Memory B cell (primary cell): ENCODE measurements around the gene AKAP12.
A peak's percentile ranks its signal among the peaks of the same experiment; 100 is the strongest.

Source experiments
- ATAC-seq: fragments of 150-1000 bp; cut with Tn5 transposase; 2 replicates; pipeline ENCODE4 v1.10.0; 2021; ENCODE audit warnings: low read depth, mild to moderate bottlenecking, moderate library complexity
- DNase-seq, 2 donors: peaks; one replicate each; pipeline ENCODE4 v3.0.0; 2022; ENCODE audit warnings: low spot score in 2 of 2
- H3K27ac Mint-ChIP-seq: one replicate; pipeline ENCODE4 v1.8.0; 2022; ENCODE audit warnings: mild to moderate bottlenecking, moderate library complexity, mixed read lengths
- H3K27me3 Mint-ChIP-seq: one replicate; pipeline ENCODE4 v1.8.0; 2022; ENCODE audit warnings: mixed read lengths
- H3K36me3 Mint-ChIP-seq: one replicate; pipeline ENCODE4 v1.8.0; 2022; ENCODE audit warnings: mild to moderate bottlenecking, mixed read lengths
- H3K4me1 Mint-ChIP-seq: one replicate; pipeline ENCODE4 v1.8.0; 2022; ENCODE audit warnings: mixed read lengths
- H3K4me3 Mint-ChIP-seq: one replicate; pipeline ENCODE4 v1.8.0; 2022; ENCODE audit warnings: mild to moderate bottlenecking, moderate library complexity, mixed read lengths
- H3K9me3 Mint-ChIP-seq: one replicate; pipeline ENCODE4 v1.8.0; 2022; ENCODE audit warnings: mixed read lengths

Gene AKAP12

GRCh38 chr6:151280859-151281258 is 41.1 kb downstream of the AKAP12 start:
- no peak for DNase-seq
- Mint-ChIP-seq H3K9me3 (no peaks in the 10 kb centered on the region), H3K36me3 (no peaks in the 10 kb centered on the region), H3K27me3 (peaks cover 5% of the 10 kb centered on the region), H3K4me3 (no peak overlapping the region), H3K4me1 (peaks cover 9% of the 10 kb centered on the region), H3K27ac (no peak overlapping the region)
- ATAC-seq: no peak

GRCh38 chr6:151284012-151284411 is 44.2 kb downstream of the AKAP12 start:
- Mint-ChIP-seq H3K4me1 (peaks cover 9% of the 10 kb centered on the region), H3K9me3 (no peaks in the 10 kb centered on the region), H3K36me3 (no peaks in the 10 kb centered on the region), H3K27ac (no peak overlapping the region), H3K27me3 (peaks cover 5% of the 10 kb centered on the region), H3K4me3 (peak overlapping the region; percentile 86)
- DNase-seq (no peak), ATAC-seq (peak; percentile 48)

GRCh38 chr6:151284548-151285017 is 44.8 kb downstream of the AKAP12 start:
- Mint-ChIP-seq H3K27me3 (peaks cover 5% of the 10 kb centered on the region), H3K4me1 (peaks cover 9% of the 10 kb centered on the region), H3K9me3 (no peaks in the 10 kb centered on the region), H3K27ac (peak overlapping the region; percentile 82), H3K36me3 (no peaks in the 10 kb centered on the region), H3K4me3 (peak overlapping the region; percentile 86)
- ATAC-seq (peak; percentile 44), DNase-seq (no peak)

- H3K4me1 Mint-ChIP-seq: peaks cover 11% of the 10 kb centered on the region
- H3K27ac Mint-ChIP-seq: no peak overlapping the region
- H3K4me3 Mint-ChIP-seq: peak overlapping the region; percentile 86
- ATAC-seq: no peak
- no peaks in the 10 kb centered on the region for H3K9me3 Mint-ChIP-seq
- H3K27me3 Mint-ChIP-seq: peaks cover 5% of the 10 kb centered on the region
- H3K36me3 Mint-ChIP-seq: no peaks in the 10 kb centered on the region
- DNase-seq: no peak
Measured at GRCh38 chr6:151285122-151285521, 45.4 kb downstream of the AKAP12 start.

- DNase-seq: no peak
- Mint-ChIP-seq H3K36me3 (no peaks in the 10 kb centered on the region), H3K4me3 (no peak overlapping the region), H3K4me1 (peaks cover 11% of the 10 kb centered on the region), H3K9me3 (no peaks in the 10 kb centered on the region), H3K27ac (no peak overlapping the region), H3K27me3 (peaks cover 7% of the 10 kb centered on the region)
- no peak for ATAC-seq
Measured at GRCh38 chr6:151286214-151286613, 46.4 kb downstream of the AKAP12 start.

GRCh38 chr6:151288712-151289398 is 49.1 kb downstream of the AKAP12 start:
- DNase-seq: no peak
- no peaks in the 10 kb centered on the region for H3K36me3 Mint-ChIP-seq
- H3K4me1 Mint-ChIP-seq: peaks cover 10% of the 10 kb centered on the region
- no peak for ATAC-seq
- no peaks in the 10 kb centered on the region for H3K9me3 Mint-ChIP-seq
- no peak overlapping the region for H3K4me3 Mint-ChIP-seq
- H3K27me3 Mint-ChIP-seq: peaks cover 6% of the 10 kb centered on the region
- no peak overlapping the region for H3K27ac Mint-ChIP-seq

- no peak overlapping the region for H3K27ac Mint-ChIP-seq
- no peak for ATAC-seq
- no peak for DNase-seq
- peaks cover 6% of the 10 kb centered on the region for H3K4me1 Mint-ChIP-seq
- no peaks in the 10 kb centered on the region for H3K36me3 Mint-ChIP-seq
- H3K27me3 Mint-ChIP-seq: peaks cover 5% of the 10 kb centered on the region
- no peaks in the 10 kb centered on the region for H3K9me3 Mint-ChIP-seq
- no peak overlapping the region for H3K4me3 Mint-ChIP-seq
Measured at GRCh38 chr6:151289399-151290007, 49.7 kb downstream of the AKAP12 start.

GRCh38 chr6:151290877-151291721 is 51.3 kb downstream of the AKAP12 start:
- no peak for ATAC-seq
- no peak overlapping the region for H3K4me3 Mint-ChIP-seq
- no peak overlapping the region for H3K27ac Mint-ChIP-seq
- H3K4me1 Mint-ChIP-seq: peaks cover 2% of the 10 kb centered on the region
- no peak for DNase-seq
- H3K27me3 Mint-ChIP-seq: peaks cover 3% of the 10 kb centered on the region
- H3K36me3 Mint-ChIP-seq: no peaks in the 10 kb centered on the region
- no peaks in the 10 kb centered on the region for H3K9me3 Mint-ChIP-seq

- Mint-ChIP-seq H3K27ac (no peak overlapping the region), H3K4me3 (no peak overlapping the region), H3K9me3 (no peaks in the 10 kb centered on the region), H3K36me3 (no peaks in the 10 kb centered on the region), H3K27me3 (peaks cover 3% of the 10 kb centered on the region), H3K4me1 (peaks cover 2% of the 10 kb centered on the region)
- DNase-seq (no peak), ATAC-seq (no peak)
Measured at GRCh38 chr6:151291722-151292059, 51.9 kb downstream of the AKAP12 start.

- ATAC-seq (no peak), DNase-seq (no peak)
- Mint-ChIP-seq H3K4me1 (peaks cover 2% of the 10 kb centered on the region), H3K36me3 (no peaks in the 10 kb centered on the region), H3K4me3 (no peak overlapping the region), H3K27me3 (peaks cover 6% of the 10 kb centered on the region), H3K9me3 (no peaks in the 10 kb centered on the region), H3K27ac (no peak overlapping the region)
Measured at GRCh38 chr6:151292974-151293687, 53.4 kb downstream of the AKAP12 start.

- ATAC-seq (no peak), DNase-seq (no peak)
- peaks cover 6% of the 10 kb centered on the region for H3K27me3 Mint-ChIP-seq
- H3K4me3 Mint-ChIP-seq: no peak overlapping the region
- peaks cover 2% of the 10 kb centered on the region for H3K4me1 Mint-ChIP-seq
- no peaks in the 10 kb centered on the region for H3K36me3 Mint-ChIP-seq
- no peak overlapping the region for H3K27ac Mint-ChIP-seq
- H3K9me3 Mint-ChIP-seq: no peaks in the 10 kb centered on the region
Measured at GRCh38 chr6:151293688-151294016, 53.9 kb downstream of the AKAP12 start.

- Mint-ChIP-seq H3K27me3 (peaks cover 6% of the 10 kb centered on the region), H3K36me3 (no peaks in the 10 kb centered on the region), H3K27ac (no peak overlapping the region), H3K4me3 (no peak overlapping the region), H3K9me3 (no peaks in the 10 kb centered on the region), H3K4me1 (peaks cover 2% of the 10 kb centered on the region)
- ATAC-seq (no peak), DNase-seq (no peak)
Measured at GRCh38 chr6:151294561-151295101, 54.9 kb downstream of the AKAP12 start.

- no peaks in the 10 kb centered on the region for H3K9me3 Mint-ChIP-seq
- ATAC-seq (no peak), DNase-seq (no peak)
- peaks cover 8% of the 10 kb centered on the region for H3K27me3 Mint-ChIP-seq
- H3K36me3 Mint-ChIP-seq: no peaks in the 10 kb centered on the region
- H3K4me1 Mint-ChIP-seq: no peaks in the 10 kb centered on the region
- H3K27ac Mint-ChIP-seq: no peak overlapping the region
- no peak overlapping the region for H3K4me3 Mint-ChIP-seq
Measured at GRCh38 chr6:151297886-151298285, 58.1 kb downstream of the AKAP12 start.

- no peak overlapping the region for H3K27ac Mint-ChIP-seq
- H3K27me3 Mint-ChIP-seq: peaks cover 8% of the 10 kb centered on the region
- H3K4me3 Mint-ChIP-seq: no peak overlapping the region
- H3K36me3 Mint-ChIP-seq: no peaks in the 10 kb centered on the region
- DNase-seq (no peak), ATAC-seq (no peak)
- no peaks in the 10 kb centered on the region for H3K4me1 Mint-ChIP-seq
- no peaks in the 10 kb centered on the region for H3K9me3 Mint-ChIP-seq
Measured at GRCh38 chr6:151299011-151299410, 59.2 kb downstream of the AKAP12 start.
